K562 (cell line): ENCODE data around the gene ADAMTS14. TPM values are rescaled to one million over a fixed set of nuclear protein-coding genes. Genes with fewer than 3 reads are reported as not detected.
A peak's percentile ranks its signal among the peaks of the same experiment; 100 is the strongest.

Source experiments
- ARNT ChIP-seq, 2 experiments: fragments of 450-650 bp; IDR thresholded peaks; 2 replicates each; pipeline ENCODE4 v1.6.1; 2016; ENCODE audit warnings: mild to moderate bottlenecking in 1 of 2
- BCOR ChIP-seq: fragments of 450-650 bp; IDR thresholded peaks from 2 replicates; pipeline ENCODE4 v1.6.1; 2016
- BHLHE40 ChIP-seq: IDR thresholded peaks from 2 replicates; pipeline ENCODE4 v1.6.1; 2011; ENCODE audit warnings: low read length, improper control_type of control experiment
- CBX1 ChIP-seq: sonication (generic); IDR thresholded peaks from 2 replicates; pipeline ENCODE4 v1.6.1; 2016; ENCODE audit warnings: antibody characterized with exemption, low read depth, mild to moderate bottlenecking
- FOXK1 ChIP-seq: sonication (generic); formaldehyde crosslinking; IDR thresholded peaks from 2 replicates; pipeline ENCODE4 v1.8.0; 2022; ENCODE audit warnings: missing genetic modification reagents, mild to moderate bottlenecking, borderline replicate concordance
- FOXM1 ChIP-seq, 2 experiments: fragments of 450-650 bp in 1 of 2; sonication (generic) in 1 of 2; formaldehyde crosslinking in 1 of 2; IDR thresholded peaks; 2 replicates each; pipeline versions ENCODE4 v1.6.1 to v1.9.0; 2017 to 2022; ENCODE audit warnings: low read depth in 2 of 2, mild to moderate bottlenecking in 2 of 2, missing genetic modification reagents in 1 of 2, moderate library complexity in 1 of 2
- GATA2 ChIP-seq: sonication (generic); formaldehyde crosslinking; IDR thresholded peaks from 2 replicates; pipeline ENCODE4 v1.4.0; 2020; ENCODE audit warnings: mild to moderate bottlenecking, missing genetic modification reagents
- HNRNPLL ChIP-seq: fragments of 200-400 bp; formaldehyde crosslinking; IDR thresholded peaks from 2 replicates; pipeline ENCODE4 v1.6.1; 2017; ENCODE audit warnings: low read length, low read depth, mild to moderate bottlenecking; ENCODE audit not compliant: poor library complexity, severe bottlenecking
- KDM5B ChIP-seq: fragments of 200-600 bp; sonication (generic); IDR thresholded peaks from 2 replicates; pipeline ENCODE4 v1.6.1; 2012; ENCODE audit warnings: low read depth, mild to moderate bottlenecking, moderate library complexity, low read length, control low read depth, inconsistent platforms; ENCODE audit not compliant: insufficient replicate concordance
- KLF10 ChIP-seq: fragments of 250-450 bp; sonication (Bioruptor Pico); IDR thresholded peaks from 2 replicates; pipeline ENCODE4 v1.6.1; 2021; ENCODE audit warnings: matching md5 sums
- NFE2 ChIP-seq: IDR thresholded peaks from 2 replicates; pipeline ENCODE4 v1.6.1; 2014; ENCODE audit warnings: antibody characterized with exemption, low read depth
- NRF1 ChIP-seq, 2 experiments: fragments of 450-650 bp; IDR thresholded peaks in 1 of 2; conservative IDR thresholded peaks in 1 of 2; 2 replicates each; pipeline ENCODE4 v1.6.1; 2014; ENCODE audit warnings: mild to moderate bottlenecking in 2 of 2
- PTTG1 ChIP-seq: fragments of 450-650 bp; IDR thresholded peaks from 2 replicates; pipeline ENCODE4 v1.6.1; 2016; ENCODE audit warnings: low read depth, mild to moderate bottlenecking, missing genetic modification characterization, missing compliant biosample characterization
- RNF2 ChIP-seq: sonication (generic); IDR thresholded peaks from 2 replicates; pipeline ENCODE4 v1.6.1; 2016
- RUNX1 ChIP-seq: sonication (generic); IDR thresholded peaks from 2 replicates; pipeline ENCODE4 v1.6.1; 2016; ENCODE audit warnings: antibody characterized with exemption, low read depth
- SMARCB1 ChIP-seq: IDR thresholded peaks from 2 replicates; pipeline ENCODE4 v1.6.1; 2011; ENCODE audit warnings: improper control_type of control experiment, low read depth; ENCODE audit not compliant: insufficient read length
- SREBF1 ChIP-seq: fragments of 150-350 bp; IDR thresholded peaks from 2 replicates; pipeline ENCODE4 v1.6.1; 2014; ENCODE audit warnings: antibody characterized with exemption, low read depth, low read length, borderline replicate concordance
- TAF9B ChIP-seq: fragments of 450-650 bp; IDR thresholded peaks from 2 replicates; pipeline ENCODE4 v1.6.1; 2018; ENCODE audit warnings: mild to moderate bottlenecking; ENCODE audit not compliant: partially characterized antibody
- U2AF1 ChIP-seq: fragments of 200-400 bp; formaldehyde crosslinking; optimal IDR thresholded peaks from 2 replicates; pipeline ENCODE3; 2017; ENCODE audit warnings: mild to moderate bottlenecking, low read depth, low read length, moderate library complexity
- ZBTB43 ChIP-seq: sonication (generic); formaldehyde crosslinking; IDR thresholded peaks from 2 replicates; pipeline ENCODE4 v1.8.0; 2023; ENCODE audit warnings: mild to moderate bottlenecking, missing genetic modification reagents
- ZFX ChIP-seq: sonication (generic); formaldehyde crosslinking; IDR thresholded peaks from 2 replicates; pipeline ENCODE4 v1.8.0; 2022; ENCODE audit warnings: mild to moderate bottlenecking, missing genetic modification reagents, moderate library complexity
- ZNF134 ChIP-seq: fragments of 250-450 bp; sonication (Bioruptor Pico); conservative IDR thresholded peaks from 2 replicates; pipeline ENCODE4 v1.4.0; 2020
- ZNF143 ChIP-seq: sonication (generic); formaldehyde crosslinking; IDR thresholded peaks from 2 replicates; pipeline ENCODE4 v1.9.0; 2022; ENCODE audit warnings: mild to moderate bottlenecking, missing genetic modification reagents
- ZNF239 ChIP-seq: fragments of 250-450 bp; sonication (Bioruptor Pico); IDR thresholded peaks from 2 replicates; pipeline ENCODE4 v1.4.0; 2020; ENCODE audit warnings: mild to moderate bottlenecking
- ZNF324 ChIP-seq: fragments of 250-450 bp; sonication (Bioruptor Pico); IDR thresholded peaks from 2 replicates; pipeline ENCODE4 v1.4.0; 2020; ENCODE audit warnings: mild to moderate bottlenecking
- ZNF41 ChIP-seq: fragments of 250-450 bp; sonication (Bioruptor Pico); conservative IDR thresholded peaks from 2 replicates; pipeline ENCODE4 v1.4.0; 2020; ENCODE audit warnings: mild to moderate bottlenecking
- ZNF586 ChIP-seq: fragments of 450-650 bp; formaldehyde crosslinking; conservative IDR thresholded peaks from 2 replicates; pipeline ENCODE4 v1.4.0; 2020; ENCODE audit warnings: mild to moderate bottlenecking, moderate library complexity
- ZNF764 ChIP-seq: fragments of 250-450 bp; sonication (Bioruptor Pico); IDR thresholded peaks from 2 replicates; pipeline ENCODE4 v1.4.0; 2020; ENCODE audit warnings: low read depth, mild to moderate bottlenecking, moderate library complexity
- ZNF778 ChIP-seq: fragments of 450-650 bp; formaldehyde crosslinking; IDR thresholded peaks from 2 replicates; pipeline ENCODE4 v1.4.0; 2020; ENCODE audit warnings: mild to moderate bottlenecking, moderate library complexity
- polyA plus RNA-seq, 8 experiments: library from polyadenylated mRNA; depleted of rRNA in 4 of 8; stranded (reverse) in 5 of 8; unstranded in 3 of 8; fragments of >200 nt; fragmentation: Nextera tagmentation in 2 of 8; fragmentation: Illumina TruSeq in 1 of 8; extraction: Ambion mirVana in 2 of 8; extraction: Trizol in 1 of 8; gene quantifications; 2 replicates each; pipeline versions ENCODE4 v1.2.1 to v1.2.3, GENCODE V29; 2011 to 2014; ENCODE audit warnings: inconsistent platforms in 1 of 8, missing spikeins in 1 of 8
- total RNA-seq, 7 experiments: library from RNA; depleted of rRNA in 6 of 7; stranded (reverse); fragments of >200 nt in 6 of 7; fragmentation: Illumina TruSeq in 2 of 7; extraction: Trizol in 2 of 7; gene quantifications; 2 replicates each; pipeline versions ENCODE4 v1.2.1 to v1.2.3, GENCODE V29; 2011 to 2021; ENCODE audit warnings: low replicate concordance in 1 of 7
- TF ChIP-seq, protein P1 (sequence below): fragments of 250-450 bp; sonication (Bioruptor Pico); IDR thresholded peaks from 2 replicates; pipeline ENCODE4 v1.5.0; 2021
- TF ChIP-seq, protein P2 (sequence below): conservative IDR thresholded peaks from 2 replicates; pipeline ENCODE4 v1.6.1; 2011; ENCODE audit warnings: low read depth, mild to moderate bottlenecking, low read length; ENCODE audit not compliant: control insufficient read depth

The ADAMTS14 gene
- total and polyA plus RNA-seq, 9 of the 15 experiments (the other 6 are each of a cell fraction or from before 2014, with no cell fraction given) = 0.04 to 37.4 (median 15.9) TPM

GRCh38 chr10:70685455-70685911 is 13.2 kb downstream of the ADAMTS14 start (continued):
- TF ChIP-seq RUNX1 (no peak), ZNF324 (CRISPR knock-in tag) (no peak), FOXM1 (IDR thresholded peaks at IDR 0.05; ENCODE audit: low read depth) (no peak), FOXM1 (CRISPR knock-in tag; IDR thresholded peaks at IDR 0.05; ENCODE audit: low read depth) (no peak), PTTG1 (tag) (no peak), RNF2 (no peak), KLF10 (CRISPR knock-in tag) (no peak), NFE2 (peak; percentile 32), ZBTB43 (CRISPR knock-in tag) (no peak), U2AF1 (no peak), BCOR (no peak), NRF1 (conservative IDR thresholded peaks at IDR 0.05 in 1 of 2, IDR thresholded peaks at IDR 0.05 in 1 of 2) (peak in 1 of 2 experiments; percentile 16; a peak in 1 of 4 replicates), CBX1 (no peak), SMARCB1 (no peak), KDM5B (no peak), ZNF586 (no peak), GATA2 (CRISPR knock-in tag) (no peak), ZNF239 (CRISPR knock-in tag) (no peak), HNRNPLL (no peak), SREBF1 (no peak), ARNT (IDR thresholded peaks at IDR 0.05) (no peak), ZNF778 (CRISPR knock-in tag) (no peak), ZNF41 (no peak), ZNF143 (no peak), TAF9B (no peak), ZFX (CRISPR knock-in tag) (0 out of 2 replicates have a peak, but pooled peaks have one; percentile 37), BHLHE40 (peak; percentile 55), FOXK1 (CRISPR knock-in tag) (no peak), ZNF134 (no peak), ZNF764 (CRISPR knock-in tag) (no peak)
- TF ChIP-seq, protein P1, sequence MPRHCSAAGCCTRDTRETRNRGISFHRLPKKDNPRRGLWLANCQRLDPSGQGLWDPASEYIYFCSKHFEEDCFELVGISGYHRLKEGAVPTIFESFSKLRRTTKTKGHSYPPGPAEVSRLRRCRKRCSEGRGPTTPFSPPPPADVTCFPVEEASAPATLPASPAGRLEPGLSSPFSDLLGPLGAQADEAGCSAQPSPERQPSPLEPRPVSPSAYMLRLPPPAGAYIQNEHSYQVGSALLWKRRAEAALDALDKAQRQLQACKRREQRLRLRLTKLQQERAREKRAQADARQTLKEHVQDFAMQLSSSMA (CRISPR knock-in tag) = no peak
- TF ChIP-seq, protein P2, sequence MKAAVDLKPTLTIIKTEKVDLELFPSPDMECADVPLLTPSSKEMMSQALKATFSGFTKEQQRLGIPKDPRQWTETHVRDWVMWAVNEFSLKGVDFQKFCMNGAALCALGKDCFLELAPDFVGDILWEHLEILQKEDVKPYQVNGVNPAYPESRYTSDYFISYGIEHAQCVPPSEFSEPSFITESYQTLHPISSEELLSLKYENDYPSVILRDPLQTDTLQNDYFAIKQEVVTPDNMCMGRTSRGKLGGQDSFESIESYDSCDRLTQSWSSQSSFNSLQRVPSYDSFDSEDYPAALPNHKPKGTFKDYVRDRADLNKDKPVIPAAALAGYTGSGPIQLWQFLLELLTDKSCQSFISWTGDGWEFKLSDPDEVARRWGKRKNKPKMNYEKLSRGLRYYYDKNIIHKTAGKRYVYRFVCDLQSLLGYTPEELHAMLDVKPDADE = no peak
